DND-41 (cell line): Measurements from ENCODE around the gene DTD2.

ENCODE experiments used
- CTCF ChIP-seq: IDR thresholded peaks from 2 replicates; pipeline ENCODE4 v1.5.1; 2012; ENCODE audit warnings: borderline replicate concordance, low read length, moderate library complexity, mild to moderate bottlenecking; ENCODE audit not compliant: poor library complexity, severe bottlenecking; ENCODE audit errors: extremely low read depth
- EZH2 ChIP-seq: IDR thresholded peaks from 3 replicates; pipeline ENCODE4 v1.6.1; 2012; ENCODE audit warnings: borderline replicate concordance, low read depth, mild to moderate bottlenecking, moderate library complexity, low read length, inconsistent platforms; ENCODE audit not compliant: severe bottlenecking

- TF ChIP-seq CTCF = no peak
- no peak for TF ChIP-seq EZH2
Measured at GRCh38 chr14:31457665-31458659, 656 bp upstream of the DTD2 start.
